WTC11 (cell line): ENCODE results near the gene UIMC1. TPM values are rescaled to one million over a fixed set of nuclear protein-coding genes. Genes with fewer than 3 reads are reported as not detected.

ENCODE experiments used
- ATAC-seq: fragments of 200-7000 bp; cut with Tn5 transposase; 2 replicates; pipeline ENCODE4 v1.10.0; 2021; ENCODE audit warnings: mild to moderate bottlenecking, moderate library complexity
- CTCF ChIA-PET: fragments of 300-600 bp; sonication (Branson Sonifier 250); formaldehyde crosslinking; loops from one replicate; lab custom pipeline; 2021; ENCODE audit warnings: antibody characterized with exemption; lab: Charles Lee
- POLR2A ChIA-PET: fragments of 350-600 bp; sonication (Branson Sonifier 250); formaldehyde crosslinking; loops from one replicate; lab custom pipeline; 2021; ENCODE audit warnings: antibody characterized with exemption; lab: Charles Lee
- DNase-seq: peaks from one replicate; pipeline ENCODE4 v3.0.0; 2021; ENCODE audit warnings: low spot score
- H3K27ac Mint-ChIP-seq: 2 replicates; pipeline ENCODE4 v1.8.0; 2021; ENCODE audit warnings: mixed read lengths
- H3K27me3 Mint-ChIP-seq: 2 replicates; pipeline ENCODE4 v1.8.0; 2021; ENCODE audit warnings: low read depth, mild to moderate bottlenecking, moderate library complexity, mixed read lengths
- H3K36me3 Mint-ChIP-seq: 2 replicates; pipeline ENCODE4 v1.8.0; 2021; ENCODE audit warnings: mixed read lengths
- H3K4me1 Mint-ChIP-seq: 2 replicates; pipeline ENCODE4 v1.8.0; 2022; ENCODE audit warnings: mixed read lengths
- H3K4me3 Mint-ChIP-seq: 2 replicates; pipeline ENCODE4 v1.8.0; 2021; ENCODE audit warnings: mild to moderate bottlenecking, moderate library complexity, mixed read lengths
- H3K9me3 Mint-ChIP-seq: 2 replicates; pipeline ENCODE4 v1.8.0; 2021; ENCODE audit warnings: mixed read lengths
- AFF4 ChIP-seq: sonication (generic); formaldehyde crosslinking; IDR thresholded peaks from 2 replicates; pipeline ENCODE4 v1.8.1; 2023; ENCODE audit warnings: mild to moderate bottlenecking, missing genetic modification reagents, borderline replicate concordance
- ATF2 ChIP-seq: sonication (generic); formaldehyde crosslinking; IDR thresholded peaks from 2 replicates; pipeline ENCODE4 v1.8.1; 2022; ENCODE audit warnings: low read depth, missing genetic modification reagents, borderline replicate concordance
- CDX4 ChIP-seq: fragments of 250-450 bp; sonication (Bioruptor Pico); IDR thresholded peaks from 2 replicates; pipeline ENCODE4 v1.9.0; 2021; ENCODE audit warnings: moderate library complexity, mild to moderate bottlenecking, inconsistent platforms, borderline replicate concordance
- E2F1 ChIP-seq: sonication (generic); formaldehyde crosslinking; IDR thresholded peaks from 2 replicates; pipeline ENCODE4 v1.8.0; 2022; ENCODE audit warnings: mild to moderate bottlenecking, missing genetic modification reagents
- HMGA2 ChIP-seq: fragments of 250-450 bp; sonication (Bioruptor Pico); IDR thresholded peaks from 2 replicates; pipeline ENCODE4 v1.4.0; 2021; ENCODE audit warnings: mild to moderate bottlenecking, moderate library complexity
- IRF1 ChIP-seq: sonication (generic); formaldehyde crosslinking; IDR thresholded peaks from 2 replicates; pipeline ENCODE4 v1.8.0; 2023; ENCODE audit warnings: missing genetic modification reagents
- MLX ChIP-seq: sonication (generic); formaldehyde crosslinking; IDR thresholded peaks from 2 replicates; pipeline ENCODE4 v1.8.1; 2023; ENCODE audit warnings: mild to moderate bottlenecking, missing genetic modification reagents, moderate library complexity
- NFYB ChIP-seq: sonication (generic); formaldehyde crosslinking; conservative IDR thresholded peaks from 2 replicates; pipeline ENCODE4 v1.8.0; 2022; ENCODE audit warnings: low read depth, missing genetic modification reagents
- NR2C2 ChIP-seq: sonication (generic); formaldehyde crosslinking; IDR thresholded peaks from 2 replicates; pipeline ENCODE4 v1.8.0; 2022; ENCODE audit warnings: mild to moderate bottlenecking, missing genetic modification reagents
- NR3C1 ChIP-seq: sonication (generic); formaldehyde crosslinking; conservative IDR thresholded peaks from 2 replicates; pipeline ENCODE4 v1.8.1; 2023; ENCODE audit warnings: low read depth, mild to moderate bottlenecking, missing genetic modification reagents
- OVOL2 ChIP-seq: fragments of 250-450 bp; sonication (Bioruptor Pico); IDR thresholded peaks from 2 replicates; pipeline ENCODE4 v1.9.0; 2021; ENCODE audit warnings: mild to moderate bottlenecking, borderline replicate concordance
- USF1 ChIP-seq: sonication (generic); formaldehyde crosslinking; IDR thresholded peaks from 2 replicates; pipeline ENCODE4 v1.8.0; 2022; ENCODE audit warnings: mild to moderate bottlenecking, missing genetic modification reagents
- ZNF219 ChIP-seq: sonication (generic); formaldehyde crosslinking; IDR thresholded peaks from 2 replicates; pipeline ENCODE4 v1.8.0; 2023; ENCODE audit warnings: missing genetic modification reagents, mild to moderate bottlenecking, borderline replicate concordance
- ZNF232 ChIP-seq: sonication (generic); formaldehyde crosslinking; IDR thresholded peaks from 2 replicates; pipeline ENCODE4 v1.8.0; 2022; ENCODE audit warnings: mild to moderate bottlenecking, missing genetic modification reagents
- ZNF263 ChIP-seq: sonication (generic); formaldehyde crosslinking; IDR thresholded peaks from 2 replicates; pipeline ENCODE4 v1.8.1; 2022; ENCODE audit warnings: low read depth, mild to moderate bottlenecking, moderate library complexity, missing genetic modification reagents
- ZNF281 ChIP-seq: sonication (generic); formaldehyde crosslinking; IDR thresholded peaks from 2 replicates; pipeline ENCODE4 v1.8.0; 2023; ENCODE audit warnings: mild to moderate bottlenecking, missing genetic modification reagents
- ZSCAN18 ChIP-seq: fragments of 250-450 bp; sonication (Bioruptor Pico); IDR thresholded peaks from 2 replicates; pipeline ENCODE4 v2.1.2; 2022; ENCODE audit warnings: mild to moderate bottlenecking, moderate library complexity
- total RNA-seq: library from RNA; stranded (reverse); gene quantifications from 3 replicates; pipeline ENCODE4 v1.2.3, GENCODE V29; 2021

The UIMC1 gene
- total RNA-seq, 1 experiment from 2014 or later, result 48.0 TPM

- Mint-ChIP-seq H3K4me3 (no peak overlapping the region), H3K4me1 (no peaks in the 10 kb centered on the region), H3K36me3 (no peaks in the 10 kb centered on the region), H3K9me3 (no peaks in the 10 kb centered on the region), H3K27me3 (no peaks in the 10 kb centered on the region), H3K27ac (no peak overlapping the region)
- CTCF ChIA-PET, result no interaction called here
- no peak for ATAC-seq
- TF ChIP-seq USF1 (CRISPR knock-in tag), result no peak
- no peak for TF ChIP-seq ZNF232 (CRISPR knock-in tag)
- no peak for TF ChIP-seq MLX (CRISPR knock-in tag)
- TF ChIP-seq CDX4 (CRISPR knock-in tag), result no peak
- TF ChIP-seq AFF4 (CRISPR knock-in tag), result no peak
- POLR2A ChIA-PET, result no interaction called here
- no peak for DNase-seq
Measured at GRCh38 chr5:176922817-176923216, 83.8 kb downstream of the UIMC1 start.

GRCh38 chr5:176921714-176922113 is 84.9 kb downstream of the UIMC1 start:
- TF ChIP-seq USF1 (CRISPR knock-in tag) (no peak), NR2C2 (no peak), ZNF232 (CRISPR knock-in tag) (no peak), ZSCAN18 (CRISPR knock-in tag) (no peak), NR3C1 (CRISPR knock-in tag) (no peak), NFYB (no peak), OVOL2 (CRISPR knock-in tag) (no peak)
- ChIA-PET POLR2A (no interaction called here), CTCF (no interaction called here)
- H3K27ac Mint-ChIP-seq, result no peak overlapping the region; the same call in 1 of the 2 replicates
- H3K36me3 Mint-ChIP-seq, result no peaks in the 10 kb centered on the region
- no peaks in the 10 kb centered on the region for H3K4me1 Mint-ChIP-seq
- no peak overlapping the region for H3K4me3 Mint-ChIP-seq
- ATAC-seq (no peak), DNase-seq (no peak)
- H3K9me3 Mint-ChIP-seq, result no peaks in the 10 kb centered on the region
- no peaks in the 10 kb centered on the region for H3K27me3 Mint-ChIP-seq

- ATAC-seq (no peak), DNase-seq (no peak)
- Mint-ChIP-seq H3K4me1 (no peaks in the 10 kb centered on the region), H3K4me3 (no peak overlapping the region), H3K27ac (no peak overlapping the region), H3K27me3 (no peaks in the 10 kb centered on the region), H3K9me3 (no peaks in the 10 kb centered on the region), H3K36me3 (no peaks in the 10 kb centered on the region)
- POLR2A ChIA-PET, result no interaction called here
- CTCF ChIA-PET, result interaction anchor here (1.7 kb wide), 1 partner anchor 22 kb away, joined by 3 read pairs; no protein-coding TSS in a partner anchor
- TF ChIP-seq IRF1 (CRISPR knock-in tag), result no peak
- no peak for TF ChIP-seq HMGA2 (CRISPR knock-in tag)
- TF ChIP-seq ZNF263, result no peak
- TF ChIP-seq ZNF281 (CRISPR knock-in tag), result no peak
- TF ChIP-seq ZNF219, result no peak
- TF ChIP-seq ATF2, result no peak
- TF ChIP-seq E2F1, result no peak
Measured at GRCh38 chr5:176918613-176919012, 88.0 kb downstream of the UIMC1 start.
